Peyer's patch (tissue), 4 donors: ENCODE data around the gene ZNF205.

Experiments used
- POLR2A ChIP-seq, 2 donors: fragments of 450-650 bp; IDR thresholded peaks; one replicate each; pipeline ENCODE4 v1.5.1; 2017; ENCODE audit warnings: antibody characterized with exemption in 2 of 2, mild to moderate bottlenecking in 2 of 2, moderate library complexity in 2 of 2
- TF ChIP-seq, protein P1 (sequence below), 6 experiments: fragments of 450-650 bp in 4 of 6; fragments of 200-600 bp in 2 of 6; sonication (generic) in 1 of 6; IDR thresholded peaks; one replicate each; pipeline ENCODE4 v1.5.1; 2017 to 2019; ENCODE audit warnings: antibody characterized with exemption in 6 of 6, mild to moderate bottlenecking in 3 of 6, moderate library complexity in 1 of 6

DNA sequence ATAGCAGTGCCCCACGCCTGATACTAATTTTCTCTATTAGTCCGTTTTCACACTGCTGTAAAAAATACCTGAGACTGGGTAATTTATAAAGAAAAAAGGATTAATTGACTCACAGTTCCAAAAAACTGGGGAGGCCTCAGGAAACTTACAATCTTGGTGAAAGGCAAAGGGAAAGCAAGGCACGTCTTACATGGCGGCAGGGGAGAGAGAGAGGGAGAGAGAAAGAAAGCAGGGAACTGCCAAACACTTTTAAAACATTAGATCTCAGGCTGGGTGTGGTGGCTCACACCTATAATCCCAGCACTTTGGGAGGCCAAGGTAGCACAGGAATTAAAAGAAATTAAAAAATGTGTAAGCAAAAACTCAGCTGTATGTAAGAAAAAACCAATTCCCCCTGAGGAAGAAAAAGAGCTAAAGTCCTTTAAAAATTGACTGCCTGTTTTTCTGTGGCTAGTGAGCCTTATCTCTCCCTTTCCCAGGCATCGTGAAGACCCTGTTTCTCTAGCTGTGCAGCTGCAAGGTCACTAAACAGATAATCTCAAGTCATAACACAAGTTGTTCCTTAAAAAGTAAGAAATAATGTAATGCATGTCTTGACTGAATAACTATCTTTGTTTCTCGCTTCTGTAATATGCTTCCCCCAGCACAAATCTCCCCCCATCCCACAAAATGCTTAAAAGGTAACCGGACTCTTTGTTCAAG, 27.3 kb upstream of the ZNF205 start:
- TF ChIP-seq, protein P1, sequence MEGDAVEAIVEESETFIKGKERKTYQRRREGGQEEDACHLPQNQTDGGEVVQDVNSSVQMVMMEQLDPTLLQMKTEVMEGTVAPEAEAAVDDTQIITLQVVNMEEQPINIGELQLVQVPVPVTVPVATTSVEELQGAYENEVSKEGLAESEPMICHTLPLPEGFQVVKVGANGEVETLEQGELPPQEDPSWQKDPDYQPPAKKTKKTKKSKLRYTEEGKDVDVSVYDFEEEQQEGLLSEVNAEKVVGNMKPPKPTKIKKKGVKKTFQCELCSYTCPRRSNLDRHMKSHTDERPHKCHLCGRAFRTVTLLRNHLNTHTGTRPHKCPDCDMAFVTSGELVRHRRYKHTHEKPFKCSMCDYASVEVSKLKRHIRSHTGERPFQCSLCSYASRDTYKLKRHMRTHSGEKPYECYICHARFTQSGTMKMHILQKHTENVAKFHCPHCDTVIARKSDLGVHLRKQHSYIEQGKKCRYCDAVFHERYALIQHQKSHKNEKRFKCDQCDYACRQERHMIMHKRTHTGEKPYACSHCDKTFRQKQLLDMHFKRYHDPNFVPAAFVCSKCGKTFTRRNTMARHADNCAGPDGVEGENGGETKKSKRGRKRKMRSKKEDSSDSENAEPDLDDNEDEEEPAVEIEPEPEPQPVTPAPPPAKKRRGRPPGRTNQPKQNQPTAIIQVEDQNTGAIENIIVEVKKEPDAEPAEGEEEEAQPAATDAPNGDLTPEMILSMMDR (IDR thresholded peaks at IDR 0.05) = no peak
- TF ChIP-seq POLR2A (IDR thresholded peaks at IDR 0.05) = no peak
